ENCODE data around the gene SHMT1.
"Not testable (repeated sequence)": the region's sequence is repeated elsewhere in the genome, so short reads cannot be mapped to it uniquely, and the experiment has no call there.

Gene SHMT1

DNA sequence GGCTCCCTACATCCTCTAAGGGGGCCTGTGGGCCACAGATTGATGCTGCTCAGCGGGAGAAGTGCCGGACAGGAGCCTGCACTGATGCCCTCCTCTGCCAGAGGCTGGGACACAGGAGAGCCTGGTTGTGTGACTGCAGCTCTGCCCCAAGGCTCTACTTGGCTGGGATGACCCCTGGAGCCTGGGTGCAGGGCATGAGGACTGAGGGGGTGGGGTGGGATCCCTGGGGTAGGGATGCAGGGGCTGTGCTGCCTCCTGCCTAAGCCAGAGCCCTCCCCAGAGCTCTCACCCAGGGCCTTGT lies 14.8 kb upstream of the SHMT1 start:
- DNase-seq = no peak

DNA sequence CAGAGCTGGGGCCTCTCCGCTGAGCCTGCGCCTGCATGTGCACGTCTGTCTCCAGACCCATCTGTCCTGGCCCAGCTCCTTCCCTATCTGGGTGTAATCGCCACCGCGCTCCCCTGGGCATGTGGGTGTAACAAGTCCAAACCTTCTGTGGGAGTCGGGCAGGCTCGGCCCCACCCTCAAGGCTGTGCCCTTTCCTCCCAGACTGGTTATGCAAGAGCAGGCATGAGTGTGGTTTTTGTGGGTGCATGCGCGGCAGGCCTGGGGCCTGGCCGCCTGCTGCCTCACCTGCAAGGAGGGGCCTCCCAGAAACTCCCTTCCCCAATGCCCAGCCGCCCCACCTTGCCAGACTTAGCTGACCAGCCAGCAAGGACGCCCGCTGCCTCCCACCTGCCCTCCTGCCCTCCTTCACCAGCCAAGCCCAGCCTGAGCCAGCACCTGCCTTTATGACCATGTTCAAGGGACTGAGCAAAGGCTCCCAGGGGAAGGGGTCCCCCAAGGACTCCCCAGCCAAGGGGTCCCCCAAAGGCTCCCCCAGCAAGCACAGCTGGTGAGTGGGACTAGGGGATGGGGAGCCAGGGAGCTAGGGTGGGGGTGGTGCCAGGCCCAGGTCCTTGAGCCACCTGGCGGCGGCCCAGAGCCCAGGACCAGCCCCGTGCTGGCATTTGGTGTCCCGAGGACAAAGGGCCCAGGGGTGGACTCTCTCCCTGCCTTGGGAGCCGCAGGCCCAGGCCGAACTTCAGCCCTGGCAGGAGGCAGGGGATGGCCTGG lies 14.3 kb upstream of the SHMT1 start, which contains the start of gene EVPLL:
Gene EVPLL (plus strand): TSS at position 342 of the 768 bp plus-strand sequence. CDS start 3,160 bp downstream, outside the sequence.
- DNase-seq = no peak

DNA sequence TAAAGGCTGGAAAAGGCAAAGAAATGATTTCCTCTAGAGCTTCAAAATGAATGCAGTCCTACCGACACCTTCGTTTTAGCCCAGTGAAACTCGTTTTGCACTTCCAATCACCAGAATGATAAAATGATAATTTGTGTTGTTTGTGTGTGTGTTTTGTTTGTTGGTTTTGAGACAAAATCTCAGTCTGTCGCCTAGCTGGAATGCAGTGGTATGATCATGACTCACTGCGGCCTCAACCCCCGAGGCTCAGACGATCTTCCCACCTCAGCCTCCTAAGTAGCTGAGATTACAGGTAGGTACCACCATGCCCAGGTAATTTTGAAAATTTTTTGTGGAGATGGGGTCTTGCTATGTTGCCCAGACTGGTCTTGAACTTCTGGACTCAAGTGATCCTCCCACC lies 10.9 kb upstream of the SHMT1 start:
- DNase-seq = no peak

DNA sequence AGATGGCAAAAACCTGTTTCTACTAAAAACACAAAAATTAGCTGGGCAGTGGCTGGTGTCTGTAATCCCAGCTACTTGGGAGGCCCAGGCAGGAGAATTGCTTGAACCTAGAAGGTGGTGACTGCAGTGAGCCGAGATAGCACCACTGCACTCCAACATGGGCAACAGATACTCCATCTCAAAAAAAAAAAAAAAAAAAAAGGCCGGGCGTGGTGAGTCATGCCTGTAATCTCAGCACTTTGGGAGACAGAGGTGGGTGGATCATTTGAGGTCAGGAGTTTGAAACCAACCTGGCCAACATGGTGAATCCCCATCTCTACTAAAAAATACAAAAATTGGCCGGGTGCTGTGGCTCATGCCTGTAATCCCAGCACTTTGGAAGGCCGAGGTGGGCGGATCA lies 9.8 kb upstream of the SHMT1 start:
- not testable (repeated sequence) for DNase-seq

DNA sequence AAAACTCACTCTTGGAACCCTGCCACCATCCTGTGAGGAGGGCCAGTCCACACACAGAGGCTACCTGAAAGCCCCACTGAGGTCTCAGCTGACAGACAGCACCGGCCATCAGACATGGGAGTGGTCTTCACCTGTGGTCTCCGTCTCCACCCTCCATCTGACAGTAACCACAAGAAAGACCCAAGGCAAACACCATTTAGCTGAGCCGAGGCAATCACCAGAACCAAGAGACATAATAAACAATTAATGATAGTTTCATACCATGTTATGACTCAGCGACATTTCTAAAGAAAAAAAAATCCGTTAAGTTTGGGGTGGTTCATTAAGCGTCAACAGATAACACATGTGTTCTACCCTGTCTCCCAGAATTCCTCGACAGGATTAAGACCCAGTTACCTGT lies 8.1 kb upstream of the SHMT1 start:
- no peak for DNase-seq

DNA sequence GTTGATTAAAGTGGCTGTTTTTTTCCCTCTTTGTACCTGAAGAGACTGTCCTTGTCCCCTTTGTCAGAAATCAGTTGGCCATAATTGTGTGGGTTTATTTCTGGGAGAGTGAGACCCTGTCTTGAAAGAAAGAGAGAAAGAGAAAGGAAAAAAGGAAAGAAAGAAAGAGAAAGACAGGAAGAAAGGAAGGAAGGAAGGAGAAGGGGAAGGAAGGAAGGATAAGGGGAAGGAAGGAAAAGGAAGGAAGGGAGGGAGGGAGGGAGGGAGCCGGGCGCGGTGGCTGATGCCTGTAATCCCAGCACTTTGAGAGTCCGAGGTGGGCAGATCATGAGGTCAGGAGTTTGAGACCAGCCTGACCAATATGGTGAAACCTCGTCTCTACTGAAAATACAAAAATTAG lies 7.4 kb upstream of the SHMT1 start:
- no peak for DNase-seq

DNA sequence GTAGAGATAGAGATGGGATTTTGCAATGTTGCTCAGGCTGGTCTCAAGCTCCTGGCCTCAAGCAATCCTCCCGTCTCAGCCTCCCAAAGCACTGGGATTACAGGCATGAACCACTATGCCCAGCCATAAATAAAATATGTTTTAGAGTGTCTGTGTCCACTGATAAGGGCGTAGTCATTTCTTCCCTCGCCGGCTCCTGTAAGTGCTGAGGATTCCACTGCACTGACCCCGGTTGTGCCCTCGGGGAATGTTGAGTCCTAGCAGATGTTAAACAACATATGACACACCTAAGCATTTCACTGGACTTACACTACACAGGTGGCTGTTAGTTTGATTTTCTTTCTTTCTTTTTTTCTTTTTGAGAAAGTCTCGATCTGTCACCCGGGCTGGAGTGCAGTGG lies 5.6 kb upstream of the SHMT1 start:
- DNase-seq = no peak

DNA sequence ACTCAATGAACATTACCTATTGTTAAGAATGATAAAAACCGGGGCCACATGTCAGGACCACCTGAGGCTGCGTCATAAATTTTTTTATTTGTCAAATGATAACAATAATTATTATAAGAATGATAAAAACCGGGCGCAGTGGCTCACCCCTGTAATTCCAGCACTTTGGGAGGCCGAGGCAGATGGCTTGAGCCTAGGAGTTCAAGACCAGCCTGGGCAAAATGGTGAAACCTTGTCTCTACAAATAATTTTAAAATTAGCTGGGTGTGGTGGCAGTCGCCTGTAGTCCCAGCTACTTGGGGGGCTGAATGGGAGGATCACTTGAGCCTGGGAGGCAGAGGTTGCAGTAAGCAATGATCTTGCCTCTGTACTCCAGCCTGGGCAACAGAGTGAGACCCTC lies 816 bp upstream of the SHMT1 start:
- no peak for DNase-seq

DNA sequence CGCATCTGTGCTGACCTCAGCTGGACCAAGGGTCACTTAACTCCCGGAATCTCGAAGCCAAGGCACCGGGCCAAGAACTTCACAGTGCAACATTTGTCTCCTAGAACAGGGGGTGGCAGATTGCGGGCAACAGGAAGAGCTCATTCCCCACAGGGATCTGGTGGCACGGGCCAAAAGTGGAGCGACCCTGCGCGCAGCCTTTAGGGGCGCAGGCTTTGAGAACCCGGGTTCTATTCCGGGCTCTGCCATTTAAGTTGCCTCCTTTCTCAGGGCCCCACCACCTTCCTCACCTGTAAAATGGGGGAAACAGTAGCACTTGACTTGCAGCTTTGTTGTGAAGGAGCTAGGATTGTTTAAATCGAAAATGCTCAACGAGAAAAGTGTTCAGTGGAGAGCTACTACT lies 651 bp downstream of the SHMT1 start:
- DNase-seq = peak in 1 of 2 experiments; percentile 5

DNA sequence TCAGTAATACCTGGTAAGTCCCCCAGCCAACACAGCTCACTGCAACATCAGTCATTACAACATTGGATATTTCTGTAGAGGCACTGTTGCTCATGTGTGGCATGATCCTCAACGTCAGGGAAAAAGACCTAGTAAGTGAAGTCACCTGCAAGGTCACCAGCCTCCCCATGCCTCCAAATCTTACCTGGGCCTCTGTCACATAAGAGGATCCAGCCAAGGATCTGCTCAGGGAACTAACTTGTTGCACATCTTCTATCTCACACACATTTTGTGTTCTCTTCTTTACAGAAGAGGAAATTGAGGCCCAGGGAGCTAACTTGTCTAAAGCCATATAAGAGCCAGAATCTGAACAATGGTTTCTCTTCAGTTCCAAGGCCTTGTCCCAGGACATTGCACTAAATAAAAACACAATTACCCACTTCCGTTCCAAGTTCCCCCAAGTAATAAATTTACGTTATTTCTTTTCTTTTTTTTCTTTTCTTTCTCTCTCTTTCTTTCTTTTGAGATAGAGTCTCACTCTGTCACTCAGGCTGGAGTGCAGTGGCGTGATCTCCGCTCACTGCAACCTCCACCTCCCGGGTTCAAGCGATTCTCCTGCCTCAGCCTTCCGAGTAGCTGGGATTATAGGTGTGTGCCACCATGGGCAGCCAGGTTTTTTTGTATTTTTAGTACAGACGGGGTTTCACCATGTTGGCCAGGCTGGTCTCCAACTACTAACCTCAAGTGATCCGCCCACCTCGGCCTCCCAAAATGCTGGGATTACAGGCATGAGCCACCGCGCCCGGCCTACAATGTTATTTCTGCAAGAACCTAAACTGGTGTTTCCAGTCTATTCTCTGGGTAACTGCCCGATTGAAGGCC lies 1.3 kb downstream of the SHMT1 start:
- DNase-seq = no peak

DNA sequence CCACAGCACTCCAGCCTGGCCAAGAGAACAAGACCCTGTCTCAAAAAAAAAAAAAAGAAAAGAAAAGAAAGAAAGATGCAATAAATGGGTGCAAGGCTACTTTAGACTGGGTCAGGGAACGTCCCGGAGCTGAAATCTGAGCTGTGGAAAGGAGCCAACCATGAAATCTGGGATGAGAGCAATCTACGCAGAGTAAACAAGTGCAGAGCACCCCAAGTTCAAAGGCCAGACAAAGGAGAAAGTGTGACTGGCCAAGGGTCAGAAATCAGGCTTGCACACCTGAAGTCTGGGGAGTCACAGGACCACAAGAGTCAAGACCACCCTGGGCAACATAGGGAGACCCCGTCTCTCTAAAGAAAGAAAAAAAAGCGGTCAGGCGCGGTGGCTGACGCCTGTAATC lies 2.8 kb downstream of the SHMT1 start:
- DNase-seq = no peak

DNA sequence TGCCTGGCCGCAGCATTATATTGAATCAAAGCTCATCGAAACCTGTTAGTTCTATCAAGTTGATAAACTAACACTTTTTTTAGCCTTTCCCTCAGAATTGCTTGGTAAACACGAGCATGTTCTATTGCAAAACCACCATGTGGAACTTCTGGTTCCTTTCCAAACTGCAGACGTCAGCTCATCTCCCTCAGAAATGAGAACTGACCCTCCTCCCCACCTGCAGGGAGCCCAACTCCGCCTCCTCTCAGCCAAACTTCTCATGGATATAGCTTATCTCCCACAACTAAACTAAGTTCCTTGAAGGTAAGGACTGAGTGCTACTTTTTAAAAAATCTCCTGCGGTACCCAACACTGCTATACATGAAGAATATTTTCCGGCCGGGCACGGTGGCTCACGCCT lies 6.7 kb downstream of the SHMT1 start:
- DNase-seq = no peak

DNA sequence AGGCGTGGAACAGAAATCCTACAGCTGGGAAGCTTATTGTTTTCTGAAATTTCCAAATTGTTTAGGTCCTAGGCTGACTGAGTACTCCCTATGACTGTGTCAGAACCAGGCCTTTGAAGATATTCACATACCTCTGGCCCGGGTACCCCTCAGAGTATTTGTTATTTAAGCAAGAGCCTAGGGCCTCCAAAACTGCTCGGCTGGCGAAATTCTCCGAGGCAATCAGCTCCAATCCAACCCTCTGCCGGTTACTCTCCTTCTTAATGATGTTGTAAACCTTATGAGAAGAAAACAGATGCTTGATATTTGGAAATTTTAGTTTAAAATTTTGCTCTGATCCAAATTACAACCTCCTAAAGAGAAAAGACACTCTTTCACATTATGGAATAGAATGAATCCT lies 9.8 kb downstream of the SHMT1 start:
- DNase-seq = no peak

DNA sequence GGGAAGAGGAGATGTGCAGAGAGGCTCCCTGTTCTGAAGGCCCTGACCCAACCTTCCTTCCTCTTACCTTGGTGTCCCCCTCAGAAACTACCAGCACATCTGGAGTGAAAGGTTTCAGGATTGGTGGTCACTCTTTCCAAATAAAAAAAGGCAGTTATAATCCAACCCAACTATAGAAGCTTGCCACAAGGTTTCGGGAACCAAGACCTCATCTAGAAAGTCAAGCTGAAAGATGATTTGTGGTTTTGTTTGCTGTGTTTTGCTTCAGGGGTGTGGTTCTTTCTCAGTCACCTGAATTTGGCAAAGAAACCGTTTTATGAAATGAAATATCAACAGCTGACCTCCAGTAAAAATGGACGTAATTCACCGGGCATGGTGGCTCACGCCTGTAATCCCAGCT lies 19.3 kb downstream of the SHMT1 start:
- DNase-seq = no peak

DNA sequence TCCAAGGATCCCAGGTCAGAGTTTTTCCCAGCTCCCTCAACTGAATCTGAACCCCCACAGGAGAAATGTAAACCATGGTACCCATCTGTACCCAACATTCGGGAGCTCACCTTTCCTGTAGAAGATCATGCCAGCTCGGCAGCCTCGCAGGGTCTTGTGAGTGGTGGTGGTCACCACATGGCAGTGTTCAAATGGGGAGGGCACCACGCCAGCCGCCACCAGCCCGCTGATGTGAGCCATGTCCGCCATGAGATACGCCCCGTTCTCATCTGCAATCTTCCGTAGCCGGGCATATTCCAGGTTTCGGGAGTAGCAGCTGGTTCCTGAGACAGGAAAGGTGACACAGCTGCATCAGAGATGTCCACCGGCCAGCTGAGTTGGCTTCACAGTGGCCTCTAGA lies 23.4 kb downstream of the SHMT1 start:
- no peak for DNase-seq

DNA sequence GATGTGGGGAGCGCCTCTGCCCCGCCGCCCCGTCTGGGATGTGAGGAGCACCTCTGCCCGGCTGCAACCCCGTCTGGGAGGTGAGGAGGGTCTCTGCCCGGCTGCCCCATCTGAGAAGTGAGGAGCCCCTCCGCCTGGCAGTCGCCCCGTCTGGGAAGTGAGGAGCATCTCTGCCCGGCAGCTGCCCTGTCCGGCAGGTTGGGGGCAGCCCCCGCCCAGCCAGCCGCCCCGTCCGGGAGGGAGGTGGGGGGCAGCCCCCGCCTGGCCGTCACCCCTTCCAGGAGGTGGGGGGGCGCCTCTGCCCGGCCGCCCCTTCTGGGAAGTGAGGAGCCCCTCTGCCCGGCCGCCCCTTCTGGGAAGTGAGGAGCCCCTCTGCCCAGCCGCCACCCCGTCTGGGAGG lies 25.2 kb downstream of the SHMT1 start:
- DNase-seq = not testable (repeated sequence)

DNA sequence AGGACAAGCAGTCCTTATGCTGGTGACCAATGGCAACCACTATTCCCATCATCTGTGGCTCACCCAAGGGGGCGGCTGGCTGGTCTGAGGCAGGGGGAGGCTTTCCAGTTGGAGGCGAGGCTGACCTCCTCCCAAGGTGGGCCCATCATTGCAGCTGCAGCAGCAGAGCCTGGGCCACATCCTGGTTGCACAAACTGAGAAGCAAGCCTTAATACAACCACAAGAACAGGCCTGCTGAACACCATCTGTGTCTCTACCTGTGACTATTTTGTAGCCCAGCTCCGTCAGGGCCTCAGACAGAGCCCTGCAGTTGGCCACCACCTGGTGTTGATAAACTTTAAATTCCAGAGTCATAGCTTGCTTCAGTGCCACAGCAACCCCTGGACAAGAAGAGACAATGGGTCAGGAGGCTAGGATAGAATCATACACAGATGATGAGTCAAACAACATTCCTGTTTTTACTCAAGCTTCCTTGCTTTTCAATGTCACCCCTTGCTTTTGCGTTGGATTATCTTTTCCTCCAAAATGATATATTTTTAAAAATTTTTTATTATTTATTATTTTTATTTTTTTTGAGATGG lies 30.4 kb downstream of the SHMT1 start:
- no peak for DNase-seq

DNA sequence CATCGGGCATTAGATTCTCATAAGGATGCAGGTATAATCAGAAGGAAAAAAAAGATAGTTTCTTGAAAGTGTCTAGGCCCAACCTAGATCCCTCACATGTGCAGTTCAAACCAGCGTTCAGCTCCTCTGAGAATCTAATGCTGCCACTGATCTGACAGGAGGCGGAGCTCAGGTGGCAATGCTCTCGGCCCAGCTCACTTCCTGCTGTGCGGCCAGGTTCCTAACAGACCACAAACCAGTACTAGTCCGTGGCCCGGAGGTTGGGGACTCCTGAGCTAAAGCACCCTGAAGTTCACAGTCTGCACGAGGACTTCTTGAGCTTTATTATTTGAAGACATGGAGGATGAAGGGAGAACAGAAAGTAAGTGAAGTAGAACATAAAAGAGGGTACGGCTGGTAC lies 31.5 kb downstream of the SHMT1 start:
- DNase-seq = no peak

DNA sequence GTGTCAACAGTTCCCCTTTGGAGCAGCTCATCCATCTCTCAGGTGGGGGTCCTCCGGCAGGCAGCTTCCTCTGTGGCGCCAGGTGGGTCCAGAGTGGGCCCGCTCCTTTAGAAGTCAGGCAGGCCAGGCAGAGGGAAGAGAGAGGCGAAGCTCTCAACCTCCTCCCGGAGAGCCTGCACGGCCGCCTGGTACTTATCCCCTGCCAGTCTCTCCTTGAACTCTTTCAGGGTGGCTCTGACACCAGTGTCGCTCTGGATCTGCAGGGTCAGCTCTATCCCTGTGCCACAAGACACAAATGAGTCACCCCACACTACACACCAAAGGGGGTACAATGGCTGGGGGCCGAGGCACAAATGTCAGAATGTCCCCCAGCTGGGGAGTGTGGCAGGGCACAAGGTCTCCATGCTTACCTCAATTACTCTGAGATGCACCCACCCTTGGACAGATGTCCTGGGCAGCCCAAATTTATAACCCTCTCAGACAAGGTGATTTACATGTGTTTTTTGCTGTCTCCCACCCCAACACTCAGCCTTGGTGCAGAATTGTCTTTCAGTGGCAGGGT lies 34.6 kb downstream of the SHMT1 start:
- no peak for DNase-seq

DNA sequence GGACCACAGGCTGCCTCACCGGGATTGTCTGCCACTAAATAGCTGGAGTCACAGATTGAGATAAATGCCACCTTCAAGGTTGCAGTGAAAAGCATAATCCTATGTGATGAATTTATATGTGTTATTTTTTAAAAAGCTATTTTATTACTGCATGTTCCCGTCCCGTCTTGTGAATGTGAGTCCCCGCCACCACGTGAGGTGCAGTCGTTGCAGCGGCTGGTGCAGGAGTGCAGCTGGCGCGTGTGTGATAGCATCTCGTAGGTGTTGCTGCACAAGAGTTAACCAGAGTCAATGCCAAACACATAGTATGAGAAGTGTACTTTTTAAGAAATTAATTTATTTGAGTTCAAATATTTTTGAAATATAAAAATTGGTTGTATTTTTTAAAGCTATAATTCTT lies 35.8 kb downstream of the SHMT1 start:
- DNase-seq = no peak

DNA sequence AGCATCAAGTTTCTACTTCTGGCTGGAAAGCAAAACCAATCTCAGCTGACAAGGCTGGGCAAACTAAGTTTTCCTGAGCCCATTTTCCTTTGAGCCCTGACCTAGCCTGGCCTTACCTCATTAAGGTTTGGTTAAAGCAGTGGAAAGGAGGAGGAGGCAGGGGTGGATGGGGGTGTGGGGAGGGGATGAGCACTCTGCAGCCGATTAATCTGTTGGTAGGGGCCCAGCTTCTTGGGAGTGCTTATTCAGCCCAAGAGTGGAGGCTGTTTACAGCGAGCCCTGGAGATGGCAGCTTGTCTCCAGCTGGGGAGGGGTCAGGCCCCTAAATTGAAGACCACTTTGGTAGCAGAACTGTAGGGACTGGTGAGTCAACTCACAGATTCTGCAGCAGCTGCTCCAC lies 36.3 kb downstream of the SHMT1 start:
- DNase-seq = no peak

DNA sequence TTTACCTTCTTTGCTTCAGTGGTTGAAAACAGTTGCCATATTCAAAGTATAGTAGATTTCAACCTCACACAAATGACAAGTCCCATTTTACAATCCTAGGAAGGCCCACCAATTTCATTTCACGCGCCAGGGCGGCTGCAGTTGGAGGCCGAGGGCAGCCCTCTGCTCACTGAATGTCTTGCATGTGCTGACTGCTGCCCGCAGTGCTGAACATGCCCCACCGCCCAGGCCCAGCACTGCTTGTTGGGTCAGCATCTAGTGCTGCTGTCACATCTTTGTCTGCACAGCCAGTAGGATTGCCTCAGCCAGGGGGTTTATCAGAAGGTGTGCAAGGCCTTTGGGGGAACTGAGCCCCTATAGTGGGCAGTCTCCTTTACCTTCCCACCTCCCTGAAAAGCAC lies 36.8 kb downstream of the SHMT1 start:
- no peak for DNase-seq

DNA sequence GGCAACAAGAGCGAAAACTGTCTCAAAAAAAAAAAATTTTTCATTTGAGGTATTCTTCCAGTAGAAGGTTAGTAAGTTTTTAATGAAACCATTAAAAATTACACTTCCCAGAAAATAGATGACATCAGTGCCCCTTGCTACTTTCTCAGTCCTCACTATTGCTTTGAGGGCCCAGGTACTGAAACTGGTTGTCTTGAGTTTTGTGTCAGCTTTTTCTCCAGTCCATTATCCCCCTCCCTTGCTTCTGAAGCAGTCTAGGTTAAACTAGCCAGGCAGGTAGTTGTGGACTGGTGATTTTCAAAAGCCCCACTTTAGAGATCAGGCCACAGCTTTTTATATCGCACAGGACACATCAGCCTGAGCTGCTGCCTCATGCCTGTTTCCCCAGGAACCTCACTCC lies 37.3 kb downstream of the SHMT1 start:
- no peak for DNase-seq
